ENCODE data around the gene ZFC3H1. TPM values are rescaled to one million over a fixed set of nuclear protein-coding genes. Genes with fewer than 3 reads are reported as not detected.

ZFC3H1 gene
- total RNA-seq, 3 donors from 2014 or later, result 79.2 to 92.9 (median 88.5) TPM

GRCh38 chr12:71653137-71653536 is 10.5 kb downstream of the ZFC3H1 start:
- H3K4me1 ChIP-seq, result peaks cover 0 to 7% of the 10 kb centered on the region in 2 donors
- H3K36me3 ChIP-seq, result no peaks in the 10 kb centered on the region
- intact Hi-C loops (cut with DNase I; ENCODE audit: low total_unique reads), result no loop called here

GRCh38 chr12:71652656-71653055 is 11.0 kb downstream of the ZFC3H1 start:
- no peaks in the 10 kb centered on the region for H3K36me3 ChIP-seq
- no peaks in the 10 kb centered on the region for H3K9me3 ChIP-seq
- H3K27ac ChIP-seq, result no peak overlapping the region
- H3K4me3 ChIP-seq, result no peak overlapping the region
- no peak for DNase-seq (ENCODE audit: low spot score in 2 of 2)
- peaks cover 0 to 7% of the 10 kb centered on the region in 2 donors for H3K4me1 ChIP-seq
- intact Hi-C loops (cut with DNase I; ENCODE audit: low total_unique reads), result no loop called here
- TF ChIP-seq, protein P1, sequence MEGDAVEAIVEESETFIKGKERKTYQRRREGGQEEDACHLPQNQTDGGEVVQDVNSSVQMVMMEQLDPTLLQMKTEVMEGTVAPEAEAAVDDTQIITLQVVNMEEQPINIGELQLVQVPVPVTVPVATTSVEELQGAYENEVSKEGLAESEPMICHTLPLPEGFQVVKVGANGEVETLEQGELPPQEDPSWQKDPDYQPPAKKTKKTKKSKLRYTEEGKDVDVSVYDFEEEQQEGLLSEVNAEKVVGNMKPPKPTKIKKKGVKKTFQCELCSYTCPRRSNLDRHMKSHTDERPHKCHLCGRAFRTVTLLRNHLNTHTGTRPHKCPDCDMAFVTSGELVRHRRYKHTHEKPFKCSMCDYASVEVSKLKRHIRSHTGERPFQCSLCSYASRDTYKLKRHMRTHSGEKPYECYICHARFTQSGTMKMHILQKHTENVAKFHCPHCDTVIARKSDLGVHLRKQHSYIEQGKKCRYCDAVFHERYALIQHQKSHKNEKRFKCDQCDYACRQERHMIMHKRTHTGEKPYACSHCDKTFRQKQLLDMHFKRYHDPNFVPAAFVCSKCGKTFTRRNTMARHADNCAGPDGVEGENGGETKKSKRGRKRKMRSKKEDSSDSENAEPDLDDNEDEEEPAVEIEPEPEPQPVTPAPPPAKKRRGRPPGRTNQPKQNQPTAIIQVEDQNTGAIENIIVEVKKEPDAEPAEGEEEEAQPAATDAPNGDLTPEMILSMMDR (IDR thresholded peaks at IDR 0.05), result no peak
- TF ChIP-seq POLR2AphosphoS5 (IDR thresholded peaks at IDR 0.05), result no peak
- TF ChIP-seq POLR2A (IDR thresholded peaks at IDR 0.05), result no peak
- H3K27me3 ChIP-seq, result no peaks in the 10 kb centered on the region

More at GRCh38 chr12:71653137-71653536, 10.5 kb downstream of the ZFC3H1 start:
- no peak overlapping the region for H3K27ac ChIP-seq
- H3K4me3 ChIP-seq, result no peak overlapping the region
- H3K27me3 ChIP-seq, result no peaks in the 10 kb centered on the region
- no peak for DNase-seq (ENCODE audit: low spot score in 2 of 2)
- TF ChIP-seq, protein P1 (IDR thresholded peaks at IDR 0.05), result no peak
- TF ChIP-seq POLR2AphosphoS5 (IDR thresholded peaks at IDR 0.05) (no peak), POLR2A (IDR thresholded peaks at IDR 0.05) (no peak)
- no peaks in the 10 kb centered on the region for H3K9me3 ChIP-seq

DNA sequence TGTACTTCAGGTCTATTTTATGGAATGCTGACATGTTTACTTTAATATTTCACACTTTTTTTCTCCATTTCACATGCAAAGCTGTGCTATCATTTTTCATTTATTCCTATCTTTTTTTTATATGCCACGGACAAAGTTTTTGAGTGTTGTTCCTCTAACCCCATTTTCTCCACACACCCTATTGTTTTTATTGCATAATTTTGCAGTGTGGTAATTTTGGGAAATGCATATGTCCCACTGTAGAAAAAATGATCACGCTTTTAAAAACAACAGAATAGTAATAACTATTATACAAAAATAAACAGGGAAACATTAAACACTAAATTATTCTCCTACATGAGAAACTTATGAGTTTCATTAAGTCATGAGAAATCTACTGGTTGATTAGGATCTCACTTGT is 14.2 kb downstream of the ZFC3H1 start:
- no peak overlapping the region for H3K27ac ChIP-seq
- intact Hi-C loops (cut with DNase I; ENCODE audit: low total_unique reads), result no loop called here
- H3K4me3 ChIP-seq, result no peak overlapping the region
- no peak for TF ChIP-seq POLR2A (IDR thresholded peaks at IDR 0.05)
- TF ChIP-seq, protein P1 (IDR thresholded peaks at IDR 0.05), result no peak
- no peak for TF ChIP-seq POLR2AphosphoS5 (IDR thresholded peaks at IDR 0.05)
- DNase-seq (ENCODE audit: low spot score in 2 of 2), result no peak
- H3K36me3 ChIP-seq, result no peaks in the 10 kb centered on the region
- no peaks in the 10 kb centered on the region for H3K9me3 ChIP-seq
- H3K4me1 ChIP-seq, result no peaks in the 10 kb centered on the region
- H3K27me3 ChIP-seq, result no peaks in the 10 kb centered on the region

- intact Hi-C loops (cut with DNase I; ENCODE audit: low total_unique reads), result no loop called here
These were observed 15.1 kb downstream of the ZFC3H1 start for GRCh38 chr12:71648537-71648936.

GRCh38 chr12:71646512-71646911 is 17.1 kb downstream of the ZFC3H1 start:
- Histone ChIP-seq H3K27ac (no peak overlapping the region), H3K27me3 (no peaks in the 10 kb centered on the region), H3K4me3 (no peak overlapping the region), H3K4me1 (no peaks in the 10 kb centered on the region), H3K9me3 (no peaks in the 10 kb centered on the region), H3K36me3 (no peaks in the 10 kb centered on the region)
- intact Hi-C loops (cut with DNase I; ENCODE audit: low total_unique reads), result no loop called here
- DNase-seq (ENCODE audit: low spot score in 2 of 2), result no peak
- no peak for TF ChIP-seq POLR2A (IDR thresholded peaks at IDR 0.05)
- no peak for TF ChIP-seq POLR2AphosphoS5 (IDR thresholded peaks at IDR 0.05)
- TF ChIP-seq, protein P1 (IDR thresholded peaks at IDR 0.05), result no peak

More at GRCh38 chr12:71648537-71648936, 15.1 kb downstream of the ZFC3H1 start:
- DNase-seq (ENCODE audit: low spot score in 2 of 2), result no peak
- H3K27me3 ChIP-seq, result no peaks in the 10 kb centered on the region
- no peak overlapping the region for H3K27ac ChIP-seq
- H3K4me1 ChIP-seq, result no peaks in the 10 kb centered on the region
- H3K36me3 ChIP-seq, result no peaks in the 10 kb centered on the region
- TF ChIP-seq POLR2AphosphoS5 (IDR thresholded peaks at IDR 0.05) (no peak), POLR2A (IDR thresholded peaks at IDR 0.05) (no peak)
- TF ChIP-seq, protein P1 (IDR thresholded peaks at IDR 0.05), result no peak
- H3K4me3 ChIP-seq, result no peak overlapping the region
- no peaks in the 10 kb centered on the region for H3K9me3 ChIP-seq

All from breast epithelium (tissue), 4 donors.